Loucy (cell line): Measurements from ENCODE around the gene ATP6V1G1.

Experiments
- CTCF ChIP-seq: fragments of 200-600 bp; sonication (generic); conservative IDR thresholded peaks from 2 replicates; pipeline ENCODE4 v1.5.1; 2014; ENCODE audit warnings: mild to moderate bottlenecking, antibody characterized with exemption, low read length
- EZH2phosphoT487 ChIP-seq: fragments of 200-600 bp; IDR thresholded peaks from 2 replicates; pipeline ENCODE4 v1.6.1; 2018; ENCODE audit warnings: antibody characterized with exemption, mild to moderate bottlenecking, moderate library complexity, borderline replicate concordance

- TF ChIP-seq CTCF (no peak), EZH2phosphoT487 (no peak)
These were observed 15.7 kb downstream of the ATP6V1G1 start for GRCh38 chr9:114603248-114603647.
